Measurements from ENCODE around the gene TMIGD1.

- TF ChIP-seq CTCF (IDR thresholded peaks at IDR 0.05 in 2 of 3, conservative IDR thresholded peaks at IDR 0.05 in 1 of 3; ENCODE audit: control insufficient read depth in 2 of 3, extremely low read depth in 1 of 3, insufficient read depth in 1 of 3, low read depth in 3 of 3, low read length in 3 of 3) (no peak), EP300 (IDR thresholded peaks at IDR 0.05; ENCODE audit: borderline replicate concordance in 1 of 2, control insufficient read depth in 1 of 2, low read depth in 2 of 2, low read length in 2 of 2) (no peak), TCF7 (IDR thresholded peaks at IDR 0.05; ENCODE audit: borderline replicate concordance) (no peak), EED (IDR thresholded peaks at IDR 0.05; ENCODE audit: low read depth) (no peak), KDM1A (IDR thresholded peaks at IDR 0.05; ENCODE audit: borderline replicate concordance) (no peak), E2F8 (IDR thresholded peaks at IDR 0.05; ENCODE audit: low read depth, partially characterized antibody) (no peak), POLR2A (IDR thresholded peaks at IDR 0.05; ENCODE audit: low read depth, low read length) (no peak), USF2 (IDR thresholded peaks at IDR 0.05; ENCODE audit: borderline replicate concordance, low read depth, low read length) (no peak), CREB1 (IDR thresholded peaks at IDR 0.05; ENCODE audit: low read depth) (no peak), EZH2 (IDR thresholded peaks at IDR 0.05; ENCODE audit: borderline replicate concordance, control insufficient read depth, low read depth, low read length) (no peak), MLLT1 (IDR thresholded peaks at IDR 0.05) (no peak), POLR2AphosphoS5 (IDR thresholded peaks at IDR 0.05; ENCODE audit: low read length) (no peak), NKRF (conservative IDR thresholded peaks at IDR 0.05) (no peak), ASH2L (IDR thresholded peaks at IDR 0.05; ENCODE audit: borderline replicate concordance, low read depth) (no peak)
Observed at GRCh38 chr17:30309591-30309990, 24.3 kb downstream of the TMIGD1 start.

All from GM12878 (cell line).